Measurements from ENCODE around the gene P2RX1.
A peak's percentile ranks its signal among the peaks of the same experiment; 100 is the strongest.

Gene P2RX1

DNA sequence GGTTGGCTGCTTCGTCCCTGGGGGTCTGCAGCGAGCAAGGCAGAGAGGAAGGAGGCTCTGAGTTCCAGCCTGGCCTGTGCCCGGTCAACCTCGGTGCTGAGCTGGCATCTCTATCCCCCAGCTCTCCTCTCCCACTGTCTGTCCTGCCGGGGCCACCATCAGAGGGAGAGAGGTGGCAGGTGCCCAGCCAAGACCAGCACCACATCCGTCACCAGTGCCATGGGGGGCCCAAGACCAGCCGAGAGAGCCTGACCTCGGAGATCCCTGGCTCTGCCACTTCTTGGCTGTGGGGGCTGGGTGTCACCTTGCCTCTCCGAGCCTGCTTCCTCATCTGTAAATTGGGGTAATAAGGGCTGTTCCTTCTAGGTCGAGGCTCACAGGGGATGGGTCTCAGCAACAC lies 560 bp upstream of the P2RX1 start:
- H3K4me3 ChIP-seq (ENCODE audit: low read depth in 1 of 2, low read length in 1 of 2) = peak overlapping the region; percentile 93 to 99
- TF ChIP-seq, protein P1, sequence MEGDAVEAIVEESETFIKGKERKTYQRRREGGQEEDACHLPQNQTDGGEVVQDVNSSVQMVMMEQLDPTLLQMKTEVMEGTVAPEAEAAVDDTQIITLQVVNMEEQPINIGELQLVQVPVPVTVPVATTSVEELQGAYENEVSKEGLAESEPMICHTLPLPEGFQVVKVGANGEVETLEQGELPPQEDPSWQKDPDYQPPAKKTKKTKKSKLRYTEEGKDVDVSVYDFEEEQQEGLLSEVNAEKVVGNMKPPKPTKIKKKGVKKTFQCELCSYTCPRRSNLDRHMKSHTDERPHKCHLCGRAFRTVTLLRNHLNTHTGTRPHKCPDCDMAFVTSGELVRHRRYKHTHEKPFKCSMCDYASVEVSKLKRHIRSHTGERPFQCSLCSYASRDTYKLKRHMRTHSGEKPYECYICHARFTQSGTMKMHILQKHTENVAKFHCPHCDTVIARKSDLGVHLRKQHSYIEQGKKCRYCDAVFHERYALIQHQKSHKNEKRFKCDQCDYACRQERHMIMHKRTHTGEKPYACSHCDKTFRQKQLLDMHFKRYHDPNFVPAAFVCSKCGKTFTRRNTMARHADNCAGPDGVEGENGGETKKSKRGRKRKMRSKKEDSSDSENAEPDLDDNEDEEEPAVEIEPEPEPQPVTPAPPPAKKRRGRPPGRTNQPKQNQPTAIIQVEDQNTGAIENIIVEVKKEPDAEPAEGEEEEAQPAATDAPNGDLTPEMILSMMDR (IDR thresholded peaks at IDR 0.05) = no peak
- peaks cover 54 to 63% of the 10 kb centered on the region in 2 experiments for H3K4me1 ChIP-seq (ENCODE audit: control insufficient read depth in 1 of 2, insufficient read depth in 1 of 2, low read depth in 1 of 2, low read length in 1 of 2)
- H3K36me3 ChIP-seq = peaks cover 14% of the 10 kb centered on the region
- H3K9me3 ChIP-seq = no peaks in the 10 kb centered on the region
- peak overlapping the region; percentile 99 for H3K27ac ChIP-seq
- no peaks in the 10 kb centered on the region for H3K27me3 ChIP-seq

DNA sequence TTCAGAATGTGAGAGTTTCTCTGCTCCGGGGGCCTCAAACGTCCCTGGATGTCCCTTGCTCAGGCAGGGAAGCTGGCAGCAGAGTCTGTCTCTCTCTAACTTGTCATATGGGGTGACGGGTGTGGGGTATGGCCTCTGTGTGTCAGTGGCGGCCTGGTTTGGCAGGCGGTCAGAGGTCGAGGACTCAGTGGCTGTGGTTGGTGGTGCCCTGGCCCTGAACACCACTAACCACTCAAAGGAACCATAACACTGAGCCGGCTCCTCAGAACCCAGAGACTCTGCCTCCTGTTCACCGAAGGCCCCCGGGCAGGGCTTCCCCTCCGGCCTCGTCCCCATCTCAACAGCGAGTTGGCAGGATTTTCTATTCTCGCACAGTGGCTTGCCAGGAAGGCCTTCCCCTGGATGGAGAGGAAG lies 677 bp downstream of the P2RX1 start:
- peak overlapping the region; percentile 99 for H3K27ac ChIP-seq
- peaks cover 15% of the 10 kb centered on the region for H3K36me3 ChIP-seq
- no peaks in the 10 kb centered on the region for H3K27me3 ChIP-seq
- TF ChIP-seq, protein P1 (IDR thresholded peaks at IDR 0.05) = no peak
- H3K4me3 ChIP-seq (ENCODE audit: low read depth in 1 of 2, low read length in 1 of 2) = peak overlapping the region; percentile 93 to 99
- no peaks in the 10 kb centered on the region for H3K9me3 ChIP-seq
- peaks cover 67 to 75% of the 10 kb centered on the region in 2 experiments for H3K4me1 ChIP-seq (ENCODE audit: control insufficient read depth in 1 of 2, insufficient read depth in 1 of 2, low read depth in 1 of 2, low read length in 1 of 2)

DNA sequence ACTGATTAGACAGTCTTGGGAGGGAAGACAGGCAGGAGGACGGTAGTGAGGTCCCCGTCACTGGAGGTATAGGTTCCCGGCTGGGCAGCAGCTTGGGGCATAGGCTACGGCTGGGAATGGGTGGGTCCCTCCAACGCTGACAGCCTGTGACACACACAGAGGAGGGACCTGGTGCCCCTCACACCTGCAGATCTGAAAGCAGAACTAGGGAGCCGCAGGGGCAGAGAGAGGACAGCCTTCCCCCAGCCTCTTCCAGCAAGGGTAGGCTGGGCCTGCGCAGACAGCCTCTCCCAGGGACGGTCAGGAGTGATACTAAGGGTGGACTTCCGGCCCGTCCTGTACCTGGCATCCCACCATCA lies 2.0 kb downstream of the P2RX1 start:
- Histone ChIP-seq H3K27ac (peak overlapping the region; percentile 99), H3K27me3 (no peaks in the 10 kb centered on the region), H3K4me3 (ENCODE audit: low read depth in 1 of 2, low read length in 1 of 2) (peak overlapping the region; percentile 93 to 99), H3K9me3 (no peaks in the 10 kb centered on the region), H3K4me1 (ENCODE audit: control insufficient read depth in 1 of 2, insufficient read depth in 1 of 2, low read depth in 1 of 2, low read length in 1 of 2) (peaks cover 72 to 77% of the 10 kb centered on the region in 2 experiments), H3K36me3 (peaks cover 20% of the 10 kb centered on the region)
- TF ChIP-seq, protein P1 (IDR thresholded peaks at IDR 0.05) = no peak

DNA sequence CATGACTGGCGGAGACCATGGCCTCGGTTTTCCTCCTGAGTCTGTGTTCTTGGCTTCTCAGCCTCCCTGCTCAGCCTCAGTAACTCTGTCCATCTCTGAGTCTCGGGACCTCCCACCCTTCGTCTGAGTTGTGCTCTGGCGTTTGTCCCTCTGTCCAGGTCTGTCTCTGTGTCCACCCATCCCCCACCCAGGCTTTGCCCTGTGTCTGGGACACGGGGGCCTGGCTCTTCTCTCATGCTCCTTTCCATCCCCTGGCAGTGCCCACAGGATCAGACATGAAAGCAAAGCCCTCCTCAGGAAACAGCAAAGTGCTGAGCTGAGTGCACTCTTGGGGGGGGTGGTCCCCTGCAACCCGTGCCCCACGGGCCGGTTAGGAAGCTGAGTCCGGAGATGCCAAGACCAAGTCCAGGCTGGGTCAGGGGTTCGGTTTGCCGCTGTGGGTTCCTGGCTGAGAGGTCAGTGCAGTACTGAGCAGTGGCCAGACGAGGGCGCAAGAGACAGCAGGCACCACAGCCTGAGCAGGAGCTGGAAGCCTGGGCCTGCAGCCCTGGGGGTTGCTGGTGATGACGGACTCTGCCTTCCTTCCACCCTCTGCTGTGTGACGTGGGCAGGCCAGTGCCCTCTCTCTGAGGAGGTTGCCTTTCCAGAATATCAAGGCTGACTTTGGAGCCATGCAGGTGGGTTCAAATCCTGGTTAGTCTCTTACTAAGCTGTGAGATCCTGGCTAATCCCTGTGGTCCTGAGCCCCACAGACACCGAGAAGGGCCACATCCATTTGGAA lies 2.5 kb downstream of the P2RX1 start:
- H3K27ac ChIP-seq = peak overlapping the region; percentile 99
- peaks cover 66 to 73% of the 10 kb centered on the region in 2 experiments for H3K4me1 ChIP-seq (ENCODE audit: control insufficient read depth in 1 of 2, insufficient read depth in 1 of 2, low read depth in 1 of 2, low read length in 1 of 2)
- no peaks in the 10 kb centered on the region for H3K27me3 ChIP-seq
- no peaks in the 10 kb centered on the region for H3K9me3 ChIP-seq
- peaks cover 20% of the 10 kb centered on the region for H3K36me3 ChIP-seq
- H3K4me3 ChIP-seq (ENCODE audit: low read depth in 1 of 2, low read length in 1 of 2) = peak overlapping the region; percentile 93 to 99
- TF ChIP-seq, protein P1 (IDR thresholded peaks at IDR 0.05) = peak; percentile 99

DNA sequence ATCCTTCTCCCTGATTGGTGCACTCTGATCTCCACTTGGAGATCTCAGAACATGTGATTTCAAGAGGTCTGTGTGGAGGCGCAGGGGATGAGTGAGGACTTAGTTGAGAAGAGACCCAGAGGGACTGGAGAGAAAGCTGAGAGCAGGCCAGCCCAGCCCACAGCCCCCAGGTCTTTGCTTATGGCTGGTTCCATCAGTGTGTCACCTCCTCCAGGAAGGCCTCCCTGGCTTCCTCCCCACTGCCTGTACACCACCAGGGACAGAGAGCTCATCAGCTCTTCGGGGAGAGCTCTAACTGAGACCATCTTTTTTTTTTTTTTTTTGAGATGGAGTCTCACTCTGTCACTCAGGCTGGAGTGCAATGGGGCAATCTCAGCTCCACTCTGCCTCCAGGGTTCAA lies 3.4 kb downstream of the P2RX1 start:
- TF ChIP-seq, protein P1 (IDR thresholded peaks at IDR 0.05) = no peak
- peak overlapping the region; percentile 99 for H3K27ac ChIP-seq
- peaks cover 59 to 67% of the 10 kb centered on the region in 2 experiments for H3K4me1 ChIP-seq (ENCODE audit: control insufficient read depth in 1 of 2, insufficient read depth in 1 of 2, low read depth in 1 of 2, low read length in 1 of 2)
- H3K27me3 ChIP-seq = no peaks in the 10 kb centered on the region
- peaks cover 28% of the 10 kb centered on the region for H3K36me3 ChIP-seq
- H3K4me3 ChIP-seq (ENCODE audit: low read depth in 1 of 2, low read length in 1 of 2) = no peak overlapping the region
- no peaks in the 10 kb centered on the region for H3K9me3 ChIP-seq

Measured in neutrophil (primary cell).